GM23338 (cell line): Measurements from ENCODE around the gene PNP. TPM values are rescaled to one million over a fixed set of nuclear protein-coding genes. Genes with fewer than 3 reads are reported as not detected.

ENCODE experiments used
- ATAC-seq: fragments of 200-7000 bp; cut with Tn5 transposase; 3 replicates; pipeline ENCODE4 v1.9.1; 2020
- DNase-seq: peaks from one replicate; pipeline ENCODE4 v3.0.0-alpha.2; 2015; ENCODE audit warnings: low spot score
- H2AFZ ChIP-seq: fragments of 200-600 bp; sonication (generic); 2 replicates; pipeline ENCODE4 v1.8.0; 2016; ENCODE audit warnings: antibody characterized with exemption, mild to moderate bottlenecking, moderate library complexity
- H3F3A ChIP-seq: fragments of 200-600 bp; sonication (generic); replicated peaks from 2 replicates; pipeline ENCODE4 v1.8.0; 2017; ENCODE audit warnings: antibody characterized with exemption, mixed run types, low read depth
- H3K27ac ChIP-seq: fragments of 200-600 bp; sonication (generic); 2 replicates; pipeline ENCODE4 v1.6.1; 2016; ENCODE audit warnings: low read depth
- H3K27me3 ChIP-seq: fragments of 200-600 bp; sonication (generic); 2 replicates; pipeline ENCODE4 v1.8.0; 2016; ENCODE audit warnings: mild to moderate bottlenecking, mixed run types, moderate library complexity; ENCODE audit not compliant: insufficient read depth
- H3K36me3 ChIP-seq: fragments of 200-600 bp; sonication (generic); 2 replicates; pipeline ENCODE4 v1.8.0; 2016; ENCODE audit warnings: mild to moderate bottlenecking; ENCODE audit not compliant: insufficient read depth
- H3K4me1 ChIP-seq: fragments of 200-600 bp; sonication (generic); 2 replicates; pipeline ENCODE4 v1.8.0; 2016; ENCODE audit warnings: mild to moderate bottlenecking, moderate library complexity; ENCODE audit not compliant: insufficient read depth
- H3K4me2 ChIP-seq: fragments of 200-600 bp; sonication (generic); 2 replicates; pipeline ENCODE4 v1.7.1; 2017; ENCODE audit warnings: mixed run types
- H3K4me3 ChIP-seq: fragments of 200-600 bp; sonication (generic); 2 replicates; pipeline ENCODE4 v1.6.1; 2016; ENCODE audit warnings: mixed run types
- H3K79me2 ChIP-seq: fragments of 200-600 bp; sonication (generic); replicated peaks from 2 replicates; pipeline ENCODE4 v1.8.0; 2017; ENCODE audit warnings: mild to moderate bottlenecking; ENCODE audit not compliant: insufficient read depth
- H3K9me2 ChIP-seq: fragments of 200-600 bp; sonication (generic); 2 replicates; pipeline ENCODE4 v1.8.0; 2017; ENCODE audit not compliant: insufficient read depth
- H4K20me1 ChIP-seq: fragments of 200-600 bp; sonication (generic); replicated peaks from 2 replicates; pipeline ENCODE4 v1.8.0; 2017; ENCODE audit warnings: mild to moderate bottlenecking; ENCODE audit not compliant: insufficient read depth
- H3K27ac Mint-ChIP-seq: 2 replicates; pipeline ENCODE4 v1.8.0; 2020; ENCODE audit warnings: inconsistent platforms, mild to moderate bottlenecking, moderate library complexity, mixed read lengths
- H3K27me3 Mint-ChIP-seq: 3 replicates; pipeline ENCODE4 v1.8.0; 2022; ENCODE audit warnings: low read depth, mild to moderate bottlenecking, moderate library complexity, mixed read lengths, inconsistent platforms; ENCODE audit not compliant: insufficient read depth, poor library complexity
- H3K36me3 Mint-ChIP-seq: 3 replicates; pipeline ENCODE4 v1.8.0; 2021; ENCODE audit warnings: low read depth, mild to moderate bottlenecking, inconsistent platforms, moderate library complexity, mixed read lengths
- H3K4me1 Mint-ChIP-seq: 3 replicates; pipeline ENCODE4 v1.8.0; 2020; ENCODE audit warnings: mild to moderate bottlenecking, inconsistent platforms, mixed read lengths
- H3K4me3 Mint-ChIP-seq: 3 replicates; pipeline ENCODE4 v1.8.0; 2021; ENCODE audit warnings: moderate library complexity, mild to moderate bottlenecking, inconsistent platforms, mixed read lengths
- H3K9me3 Mint-ChIP-seq: 3 replicates; pipeline ENCODE4 v1.8.0; 2020; ENCODE audit warnings: moderate library complexity, mild to moderate bottlenecking, inconsistent platforms, mixed read lengths
- CTCF ChIP-seq, 2 experiments: fragments of 200-600 bp in 1 of 2; sonication (generic) in 1 of 2; conservative IDR thresholded peaks; 2 replicates each; pipeline versions ENCODE4 v1.5.1 to v1.6.1; 2016 to 2017; ENCODE audit warnings: antibody characterized with exemption in 2 of 2, low read depth in 2 of 2, mild to moderate bottlenecking in 2 of 2, moderate library complexity in 1 of 2
- NANOG ChIP-seq: IDR thresholded peaks from 2 replicates; pipeline ENCODE4 v1.6.1; 2016; ENCODE audit warnings: antibody characterized with exemption, borderline replicate concordance
- POLR2AphosphoS5 ChIP-seq: IDR thresholded peaks from 2 replicates; pipeline ENCODE4 v1.6.1; 2016; ENCODE audit warnings: antibody characterized with exemption, low read depth
- REST ChIP-seq: IDR thresholded peaks from one replicate; pipeline ENCODE4 v1.6.1; 2018; ENCODE audit warnings: antibody characterized with exemption; ENCODE audit not compliant: unreplicated experiment
- ZNF331 ChIP-seq: fragments of 250-450 bp; sonication (Bioruptor Pico); IDR thresholded peaks from 2 replicates; pipeline ENCODE4 v1.5.0; 2020; ENCODE audit warnings: low read depth, mild to moderate bottlenecking, moderate library complexity
- ZNF462 ChIP-seq: fragments of 250-450 bp; sonication (Bioruptor Pico); IDR thresholded peaks from 2 replicates; pipeline ENCODE4 v1.5.0; 2020; ENCODE audit warnings: mild to moderate bottlenecking, moderate library complexity
- polyA plus RNA-seq: library from polyadenylated mRNA; unstranded; fragments of >200 nt; fragmentation: Nextera tagmentation; extraction: Ambion mirVana; gene quantifications from 2 replicates; pipeline ENCODE4 v1.2.1, GENCODE V29; 2016
- total RNA-seq: library from RNA; depleted of rRNA; stranded (reverse); fragments of >200 nt; shearing (Covaris generic); gene quantifications from 2 replicates; pipeline ENCODE4 v1.2.3, GENCODE V29; 2014

PNP gene
- total and polyA plus RNA-seq, 2 experiments from 2014 or later: 60.7 to 102 TPM

GRCh38 chr14:20440465-20440864 is 28.7 kb upstream of the PNP start:
- no peaks in the 10 kb centered on the region for H4K20me1 ChIP-seq
- Mint-ChIP-seq H3K9me3 (peaks cover 4% of the 10 kb centered on the region; the same call in 2 of the 3 replicates), H3K4me1 (peaks cover 7% of the 10 kb centered on the region), H3K4me3 (no peak overlapping the region), H3K36me3 (peaks cover 7% of the 10 kb centered on the region), H3K27me3 (peaks cover 14% of the 10 kb centered on the region), H3K27ac (no peak overlapping the region)
- H2AFZ ChIP-seq: no peak overlapping the region
- no peak overlapping the region for H3K4me2 ChIP-seq
- H3K4me3 ChIP-seq: no peak overlapping the region
- no peak for ATAC-seq
- TF ChIP-seq ZNF462 (CRISPR knock-in tag) (no peak), REST (no peak), POLR2AphosphoS5 (no peak), CTCF (conservative IDR thresholded peaks at IDR 0.05; ENCODE audit: low read depth in 2 of 2) (no peak), ZNF331 (CRISPR knock-in tag) (no peak), NANOG (no peak)
- no peak overlapping the region for H3K27ac ChIP-seq
- no peaks in the 10 kb centered on the region for H3K79me2 ChIP-seq
- no peaks in the 10 kb centered on the region for H3F3A ChIP-seq
- H3K4me1 ChIP-seq: peaks cover 1% of the 10 kb centered on the region; the same call in 1 of the 2 replicates
- H3K9me2 ChIP-seq: 0 out of 2 replicates have a peak, but pooled peaks cover 9% of the 10 kb centered on the region
- no peaks in the 10 kb centered on the region; the same call in 1 of the 2 replicates for H3K36me3 ChIP-seq
- peaks cover 13% of the 10 kb centered on the region for H3K27me3 ChIP-seq
- no peak for DNase-seq
